C4-2B (cell line): Measurements from ENCODE around the gene EPHA6.

Experiments used
- CTCF ChIP-seq: fragments of 450-650 bp; conservative IDR thresholded peaks from 2 replicates; pipeline ENCODE4 v1.5.1; 2017; ENCODE audit warnings: mild to moderate bottlenecking
- ZFX ChIP-seq: fragments of 450-650 bp; IDR thresholded peaks from 2 replicates; pipeline ENCODE4 v1.6.1; 2017

- no peak for TF ChIP-seq CTCF
- TF ChIP-seq ZFX = no peak
Measured at GRCh38 chr3:97259263-97259662, 444.9 kb downstream of the EPHA6 start.
